DMS114 treated with DMSO at 0.1 percent for 48 hours (cell line): ENCODE data around the gene GALNT9.
"Not testable (repeated sequence)": the region's sequence is repeated elsewhere in the genome, so short reads cannot be mapped to it uniquely, and the experiment has no call there.

Source experiments
- DNase-seq: peaks from one replicate; lab custom pipeline; 2025; ENCODE audit not compliant: unreplicated experiment; lab: John Stamatoyannopoulos, UW

Gene GALNT9

DNA sequence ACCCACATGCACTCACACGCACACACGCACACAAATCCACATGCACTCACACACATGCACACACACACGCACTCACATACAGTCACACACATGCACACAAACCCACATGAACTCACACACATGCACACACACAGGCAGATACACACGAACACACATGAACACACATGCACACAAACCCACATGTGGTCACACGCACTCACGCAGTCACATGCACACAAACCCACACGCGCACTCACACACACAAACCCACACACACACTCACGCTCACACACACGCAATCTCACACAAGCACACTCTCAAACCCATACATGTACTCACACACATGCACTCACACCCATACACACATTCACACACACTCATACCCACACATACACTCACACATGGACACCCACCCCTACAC, 61.5 kb downstream of the GALNT9 start:
- no peak for DNase-seq

DNA sequence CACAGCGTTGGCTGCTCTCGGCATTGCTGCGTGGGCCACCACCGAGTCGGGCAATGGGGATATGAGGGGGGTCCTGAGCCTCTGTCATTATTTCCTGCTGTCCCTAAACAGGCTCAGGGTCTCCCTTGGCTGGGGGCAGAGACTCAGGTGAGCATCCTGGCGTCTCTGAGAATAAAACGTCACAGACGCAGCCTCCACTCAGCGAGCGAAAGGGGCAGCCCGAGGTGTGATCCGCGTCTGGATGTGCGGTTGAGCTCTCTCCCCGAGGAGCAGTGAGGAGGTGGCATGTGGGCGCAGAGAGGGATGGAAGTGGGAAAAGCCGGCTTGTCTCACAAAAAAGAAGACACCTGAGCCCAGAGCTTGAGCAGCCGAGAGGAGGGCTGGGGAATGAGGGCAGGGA, 62.6 kb downstream of the GALNT9 start:
- DNase-seq, result no peak

DNA sequence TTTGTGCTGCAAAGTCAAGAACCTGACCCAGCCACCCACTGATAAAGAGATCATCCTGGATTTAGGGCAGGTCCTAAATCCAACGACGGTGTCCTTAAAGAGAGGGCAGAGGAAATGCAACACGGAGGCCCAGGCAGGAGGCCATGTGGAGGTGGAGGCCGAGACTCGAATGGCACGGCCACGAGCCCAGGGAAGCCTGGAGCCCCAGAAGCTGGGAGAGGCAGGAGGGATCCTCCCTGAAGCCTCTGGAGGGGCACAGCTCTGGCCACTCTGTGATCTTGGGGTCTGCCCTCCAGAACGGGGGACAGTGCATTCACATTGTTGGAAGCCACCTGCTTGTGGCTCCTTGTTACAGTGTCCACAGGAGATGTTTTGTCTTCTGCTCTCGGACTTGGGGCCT, 63.0 kb downstream of the GALNT9 start:
- DNase-seq, result no peak

DNA sequence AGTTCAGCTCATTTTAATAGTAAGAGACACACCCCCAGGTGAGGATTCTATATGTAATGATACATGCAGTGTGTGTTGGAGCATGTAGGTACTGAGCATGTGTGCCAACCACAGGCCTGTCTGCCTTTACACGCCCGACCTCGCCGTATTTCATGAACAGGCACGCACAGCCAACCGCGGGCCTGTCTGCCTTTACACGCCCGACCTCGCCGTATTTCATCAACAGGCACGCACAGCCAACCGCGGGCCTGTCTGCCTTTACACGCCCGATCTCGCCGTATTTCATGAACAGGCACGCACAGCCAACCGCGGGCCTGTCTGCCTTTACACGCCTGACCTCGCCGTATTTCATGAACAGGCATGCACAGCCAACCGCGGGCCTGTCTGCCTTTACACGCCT, 63.6 kb downstream of the GALNT9 start:
- DNase-seq, result not testable (repeated sequence)

DNA sequence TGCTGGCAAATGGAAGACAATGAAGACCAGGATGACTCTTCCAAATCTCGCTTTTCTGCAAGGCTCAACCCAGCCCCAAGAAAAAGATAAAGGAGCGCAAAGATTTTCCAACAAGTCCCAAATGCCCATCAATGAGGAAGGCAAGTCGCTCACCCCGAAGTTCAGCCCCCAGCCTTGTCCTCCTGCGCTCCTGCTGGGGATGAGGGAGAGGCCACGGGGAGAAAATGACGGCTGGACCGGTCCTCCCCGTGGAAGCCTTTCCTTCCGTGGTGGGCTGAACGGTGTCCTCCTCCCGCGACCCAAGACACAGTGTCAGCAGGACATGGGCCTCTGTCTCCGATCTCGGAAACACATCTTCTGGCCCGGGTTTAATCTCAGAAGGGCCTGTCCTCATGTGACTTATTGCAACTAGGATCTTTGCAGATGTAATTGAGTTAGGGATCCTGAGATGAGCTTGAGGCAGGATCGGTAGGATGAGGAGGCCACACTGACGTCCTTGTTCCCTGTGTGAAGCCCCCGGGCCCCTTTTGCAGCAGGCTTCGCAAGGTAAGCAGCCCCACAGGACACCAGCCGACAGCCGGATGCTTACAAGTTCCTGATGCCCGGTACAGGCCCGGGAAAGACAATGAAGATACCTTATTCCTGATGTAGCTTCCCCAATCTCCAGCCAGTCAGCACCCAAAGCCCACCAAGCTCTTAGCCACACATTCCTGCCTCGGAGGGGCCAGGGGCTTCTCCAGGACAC, 64.2 kb downstream of the GALNT9 start:
- DNase-seq, result no peak

DNA sequence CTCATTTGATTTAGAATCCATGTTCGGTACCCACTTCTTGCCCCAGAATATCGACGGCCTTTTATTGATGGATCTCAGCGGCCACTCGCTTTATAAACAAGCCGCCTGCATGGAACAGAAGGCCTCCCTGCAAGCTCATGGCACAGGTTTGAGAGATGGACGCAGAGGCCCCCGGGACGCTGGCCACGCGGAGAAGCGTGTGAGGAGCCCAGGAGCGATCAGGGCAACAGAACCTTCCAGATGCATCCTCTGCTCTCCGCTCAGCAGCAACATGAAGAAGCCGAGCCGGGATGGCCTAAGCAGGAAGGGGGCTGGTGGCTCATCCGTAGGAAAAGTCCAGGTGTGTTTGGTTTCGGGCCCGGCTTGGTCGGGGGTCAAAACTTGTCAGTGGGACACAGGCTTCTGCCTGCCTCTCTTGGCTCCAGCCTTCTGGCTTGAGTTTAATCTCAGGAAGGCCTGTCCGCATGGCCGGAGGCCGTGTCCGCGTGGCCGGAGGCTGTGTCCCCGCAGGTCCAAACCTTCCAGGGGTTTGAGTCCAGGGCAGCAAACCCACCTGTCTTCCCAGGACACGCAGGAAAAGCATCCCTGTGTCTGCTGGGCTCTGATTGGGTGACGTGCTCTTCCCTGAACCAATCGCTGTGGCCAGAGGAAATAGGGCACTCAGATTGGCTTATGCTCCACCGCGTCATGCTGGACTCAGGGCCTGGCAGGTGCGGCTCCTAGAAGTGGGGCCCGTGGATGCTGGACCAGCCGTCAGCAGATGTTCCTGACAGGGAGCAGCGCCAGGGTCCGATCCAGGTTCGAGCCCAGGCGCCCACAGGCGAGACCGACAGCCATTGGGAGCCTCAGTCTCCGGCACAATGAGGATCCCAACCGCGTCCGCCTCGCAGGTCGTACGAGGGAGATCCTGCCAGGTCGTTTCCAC, 65.0 kb downstream of the GALNT9 start:
- no peak for DNase-seq

DNA sequence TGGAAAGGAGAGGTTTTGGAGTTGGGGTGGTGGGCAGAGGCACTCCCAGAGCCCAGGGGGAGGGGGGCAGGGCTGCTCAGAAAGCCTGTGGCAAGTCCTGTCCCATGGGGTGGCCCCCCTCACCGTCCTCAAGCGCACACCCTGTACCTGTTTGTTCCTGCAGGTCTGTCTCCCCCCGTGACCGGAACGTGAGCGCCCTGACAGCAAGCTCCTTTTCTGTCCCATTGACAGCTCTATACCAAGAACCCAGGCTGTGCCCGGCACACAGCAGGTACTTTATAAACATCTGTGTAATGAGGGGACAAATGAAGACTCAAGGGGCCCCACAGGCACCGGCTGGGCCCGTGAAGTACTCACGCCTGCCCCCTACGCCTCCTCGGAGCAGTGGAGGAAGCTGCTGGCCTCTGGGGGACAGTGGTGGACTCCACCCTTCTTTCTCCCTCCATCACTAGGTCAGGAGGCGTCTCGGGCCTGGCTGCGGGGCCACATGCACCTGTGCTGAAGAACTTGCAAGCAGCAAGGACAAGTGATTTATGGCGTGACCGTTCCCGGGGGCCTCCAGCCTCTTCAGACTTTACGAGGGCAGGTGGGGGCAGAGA, 65.8 kb downstream of the GALNT9 start:
- no peak for DNase-seq

DNA sequence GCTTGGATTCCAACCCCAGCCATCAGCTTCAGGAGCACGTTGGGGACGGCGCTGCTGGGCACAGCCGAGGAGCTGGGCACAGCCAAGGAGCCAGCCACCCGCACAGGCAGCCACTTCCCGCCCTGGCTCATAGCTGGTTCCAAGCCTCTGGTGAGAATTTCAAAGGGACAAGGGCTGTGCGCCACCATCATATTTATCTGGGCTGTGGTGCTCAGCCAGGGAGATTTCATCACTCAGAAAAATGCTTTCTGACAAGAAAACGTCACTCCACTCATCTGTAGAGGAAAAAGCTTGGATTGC, 66.4 kb downstream of the GALNT9 start:
- no peak for DNase-seq

DNA sequence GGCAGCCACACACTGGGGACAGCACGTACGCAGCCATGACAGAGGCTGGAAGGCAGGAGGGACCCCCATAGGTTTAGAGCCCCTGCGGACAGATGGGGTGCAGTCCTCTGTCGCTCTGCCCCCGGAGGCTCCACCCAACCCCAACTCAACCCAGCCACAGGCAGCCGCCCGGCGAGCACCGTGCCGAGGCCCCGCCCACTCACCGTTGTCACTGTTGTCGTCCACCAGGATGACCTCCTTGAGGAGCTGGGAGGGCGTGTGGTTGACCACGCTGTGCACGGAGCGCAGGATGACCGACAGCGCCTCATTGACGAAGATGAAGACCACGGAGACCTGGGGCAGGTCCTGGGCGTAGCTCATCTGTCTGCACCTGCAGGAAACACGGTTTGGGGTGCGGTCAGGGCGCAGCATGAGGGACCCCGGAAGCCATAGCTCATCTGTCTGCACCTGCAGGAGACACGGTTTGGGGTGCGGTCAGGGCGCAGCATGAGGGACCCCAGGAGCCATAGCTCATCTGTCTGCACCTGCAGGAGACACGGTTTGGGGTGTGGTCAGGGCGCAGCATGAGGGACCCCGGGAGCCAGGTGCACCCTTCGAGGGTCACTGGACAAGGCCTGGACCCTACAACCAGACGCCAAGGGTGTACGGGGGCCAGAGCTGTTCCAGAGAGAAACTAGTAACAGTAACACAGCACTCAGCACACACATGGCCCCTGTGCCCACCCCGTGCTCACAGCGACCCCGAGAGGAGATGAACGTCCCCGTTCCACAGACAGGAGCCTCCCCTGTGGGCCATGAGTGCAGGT, 66.9 kb downstream of the GALNT9 start:
- DNase-seq, result no peak

DNA sequence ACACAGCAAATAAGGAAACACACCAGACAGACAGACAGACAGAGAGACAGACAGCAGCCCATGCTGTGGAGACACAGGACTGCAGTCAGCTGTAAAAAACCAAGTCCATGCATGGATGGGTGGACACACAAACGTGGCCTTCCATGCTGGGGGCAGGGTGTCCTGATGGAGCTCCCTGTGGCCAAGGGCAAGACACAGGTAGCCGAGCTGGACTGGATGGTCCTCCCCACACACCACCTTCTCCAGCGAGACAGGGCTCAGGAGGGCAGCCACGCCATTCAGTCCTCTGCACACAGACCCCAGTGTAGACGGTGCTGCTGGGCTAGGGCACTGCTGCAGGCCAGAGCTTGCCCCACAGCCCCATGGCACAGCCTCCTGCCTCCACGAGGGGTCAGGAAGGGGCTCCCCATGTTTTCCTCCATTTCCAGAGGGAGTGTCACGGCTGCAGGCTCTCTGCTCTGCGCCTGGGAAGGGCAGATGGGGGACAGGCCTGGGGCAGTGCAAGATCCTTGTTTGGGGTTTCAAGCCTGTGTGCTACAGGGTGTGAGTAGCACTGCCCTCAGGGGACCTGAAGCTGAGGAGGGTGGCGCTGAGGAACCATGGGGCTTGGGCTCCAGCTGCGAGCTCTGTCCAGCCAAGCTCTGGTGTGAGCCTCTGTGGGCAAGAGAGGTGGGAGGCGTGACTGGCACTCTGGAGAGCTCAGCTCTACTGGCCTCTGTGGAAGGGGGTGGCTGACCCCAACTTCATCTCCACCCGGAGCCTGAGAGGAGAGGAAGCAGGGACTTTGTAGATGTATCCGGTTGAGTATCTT, 67.9 kb downstream of the GALNT9 start:
- no peak for DNase-seq

DNA sequence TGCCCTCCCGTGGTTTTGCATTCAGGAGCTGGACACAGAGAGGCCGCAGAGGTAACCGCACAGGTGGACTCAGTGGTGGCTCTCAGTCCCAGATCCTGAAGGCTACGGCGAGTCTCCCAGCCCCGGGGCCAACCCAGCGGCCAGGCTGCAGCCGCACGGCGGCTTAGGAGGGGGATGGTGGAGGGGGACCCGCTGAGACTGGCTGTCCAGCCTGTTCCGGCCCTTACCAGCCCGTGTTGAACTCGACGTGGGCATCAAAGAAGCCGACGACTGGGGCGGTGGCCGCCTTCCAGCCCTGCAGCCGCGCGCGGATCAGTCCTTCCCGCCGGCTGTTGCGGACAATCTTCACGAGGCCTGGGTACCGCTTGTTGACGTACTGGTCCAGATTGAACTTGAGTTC, 68.7 kb downstream of the GALNT9 start:
- DNase-seq, result no peak

DNA sequence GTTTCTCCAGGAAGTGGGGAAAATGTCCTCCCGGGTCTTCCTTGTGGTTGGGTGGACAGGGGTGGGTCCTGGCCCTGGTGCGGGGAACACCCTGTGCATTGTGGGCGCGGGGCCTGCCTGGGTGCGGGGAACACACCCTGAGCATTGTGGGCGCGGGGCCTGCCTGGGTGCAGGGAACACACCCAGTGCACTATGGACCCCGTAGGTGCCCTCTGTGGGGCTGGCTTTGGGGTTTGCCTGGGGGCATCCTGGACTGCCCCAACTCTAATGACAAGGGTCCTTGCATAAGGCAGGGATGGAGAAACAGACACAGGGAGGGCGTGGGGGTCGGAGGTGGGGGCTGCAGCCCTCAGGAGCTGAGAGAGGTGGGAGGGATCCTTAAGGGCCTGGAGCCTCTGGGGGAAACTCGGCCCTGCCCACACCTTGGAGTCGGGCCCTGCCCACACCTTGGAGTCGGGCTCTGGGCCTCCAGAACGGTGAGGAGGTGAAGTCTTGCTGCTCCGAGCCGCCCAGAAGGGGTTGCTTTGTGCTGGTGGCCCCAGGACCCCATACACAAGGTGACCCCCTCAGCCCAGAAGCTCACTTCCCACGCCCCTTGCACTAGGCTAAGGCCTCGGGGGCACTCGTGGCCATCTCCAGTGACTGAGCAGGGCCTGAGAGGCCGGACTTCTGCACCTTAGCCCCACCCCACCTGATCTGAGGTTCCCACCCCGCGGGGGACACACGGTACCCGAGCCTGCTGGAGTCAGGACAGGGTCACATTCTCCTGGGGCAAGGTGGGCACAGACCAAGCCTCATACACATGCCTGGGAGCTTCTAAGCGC, 69.3 kb downstream of the GALNT9 start:
- no peak for DNase-seq

DNA sequence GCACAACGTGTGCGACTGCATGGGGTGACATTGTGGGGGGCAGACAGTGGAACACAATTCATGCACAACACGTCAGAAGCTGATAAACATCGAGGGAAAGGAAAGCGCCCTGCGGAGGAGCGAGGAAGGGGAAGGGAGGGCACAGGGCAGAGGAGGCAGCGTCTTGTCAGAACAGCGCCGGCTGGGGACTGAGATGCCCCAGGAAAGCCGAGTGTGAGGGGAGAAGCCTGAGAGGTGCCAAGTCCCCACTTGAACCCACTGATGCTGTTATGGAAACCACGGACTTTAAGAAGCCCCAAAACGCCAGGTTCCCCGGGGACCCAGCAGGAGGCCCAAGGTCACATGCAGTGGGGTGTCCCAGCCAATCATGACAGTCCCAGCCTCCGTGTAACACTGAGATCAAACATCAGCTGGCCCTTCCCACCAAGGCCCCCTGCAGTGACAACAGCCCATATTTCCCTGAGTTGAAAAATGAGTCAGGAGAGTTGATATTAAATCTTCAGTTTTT, 70.0 kb downstream of the GALNT9 start:
- DNase-seq, result no peak

DNA sequence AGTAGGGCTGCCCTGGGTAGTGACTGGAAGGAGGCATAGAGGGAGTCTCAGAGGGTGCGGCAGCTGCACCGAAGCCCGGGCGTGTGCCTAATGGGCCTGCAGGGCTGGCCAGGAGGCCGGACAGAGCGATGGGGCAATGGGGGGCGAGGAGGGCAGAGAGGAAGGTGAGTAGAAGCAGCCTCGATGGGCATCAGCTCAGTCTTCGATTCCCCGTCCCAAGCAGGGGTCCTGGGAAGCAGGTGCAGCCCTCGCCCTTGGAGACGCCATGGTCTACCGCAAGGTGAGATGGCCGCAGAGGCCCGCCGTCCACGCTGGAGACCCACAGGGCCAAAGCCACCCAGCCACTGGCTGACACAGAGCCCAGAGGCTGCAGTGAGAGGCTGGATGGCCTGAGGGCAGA, 70.8 kb downstream of the GALNT9 start:
- no peak for DNase-seq

DNA sequence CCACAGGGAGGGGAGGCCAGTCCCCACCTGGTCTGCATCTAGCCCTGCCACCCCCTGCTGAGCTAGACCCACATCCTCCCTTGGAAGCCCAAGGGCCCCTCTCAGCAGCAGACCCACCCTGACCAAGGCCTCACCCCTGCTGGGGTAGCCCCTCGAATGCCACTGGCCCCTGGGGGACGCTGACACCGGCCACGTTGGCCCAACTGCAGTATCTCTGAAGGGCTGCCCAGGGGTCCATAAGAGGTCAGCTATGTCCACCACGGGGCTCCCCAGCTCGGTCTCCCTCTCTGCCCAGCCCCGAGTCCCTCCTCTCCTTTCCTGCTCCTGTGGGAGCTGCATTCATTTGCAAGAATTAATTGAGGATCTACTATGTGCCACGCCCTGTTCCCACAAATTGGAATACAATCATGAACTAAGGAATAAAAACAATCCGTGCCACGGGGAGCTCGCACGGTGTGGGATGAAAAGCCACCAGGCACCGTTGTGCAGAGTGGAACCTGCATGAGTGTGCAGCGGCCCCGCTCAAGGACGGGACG, 71.4 kb downstream of the GALNT9 start:
- no peak for DNase-seq

DNA sequence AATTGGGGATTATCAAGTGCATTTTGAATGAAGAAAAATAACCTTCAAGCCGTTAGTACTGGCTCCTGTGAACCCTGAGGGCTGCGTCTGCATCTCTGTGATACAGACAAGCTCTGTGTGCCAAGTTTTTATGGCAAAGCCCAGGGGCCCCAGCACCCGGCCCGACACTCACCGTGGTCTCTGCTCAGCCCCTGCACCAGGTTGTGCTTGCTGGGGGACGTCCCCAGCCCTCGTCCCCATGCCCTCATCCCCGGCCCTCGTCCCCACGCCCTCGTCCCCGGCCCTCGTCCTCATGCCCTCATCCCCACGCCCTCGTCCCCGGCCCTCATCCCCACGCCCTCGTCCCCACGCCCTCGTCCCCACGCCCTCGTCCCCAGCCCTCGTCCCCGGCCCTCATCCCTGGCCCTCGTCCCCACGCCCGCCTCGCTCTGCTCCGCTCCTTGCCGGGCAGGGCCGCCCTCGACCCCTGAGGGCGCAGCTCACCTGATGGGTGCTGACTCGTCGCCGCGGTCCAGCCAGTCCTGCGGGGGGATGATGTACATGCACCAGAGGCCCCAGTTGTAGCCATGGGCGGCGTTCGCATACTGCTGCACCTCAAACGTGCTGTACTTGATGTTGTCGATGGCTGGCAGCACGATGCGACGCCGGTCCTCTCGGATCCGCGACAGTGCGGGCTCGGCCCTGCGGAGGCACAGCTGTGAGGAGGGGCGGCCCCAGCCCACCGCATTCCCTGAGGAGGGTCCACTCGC, 72.0 kb downstream of the GALNT9 start:
- no peak for DNase-seq

DNA sequence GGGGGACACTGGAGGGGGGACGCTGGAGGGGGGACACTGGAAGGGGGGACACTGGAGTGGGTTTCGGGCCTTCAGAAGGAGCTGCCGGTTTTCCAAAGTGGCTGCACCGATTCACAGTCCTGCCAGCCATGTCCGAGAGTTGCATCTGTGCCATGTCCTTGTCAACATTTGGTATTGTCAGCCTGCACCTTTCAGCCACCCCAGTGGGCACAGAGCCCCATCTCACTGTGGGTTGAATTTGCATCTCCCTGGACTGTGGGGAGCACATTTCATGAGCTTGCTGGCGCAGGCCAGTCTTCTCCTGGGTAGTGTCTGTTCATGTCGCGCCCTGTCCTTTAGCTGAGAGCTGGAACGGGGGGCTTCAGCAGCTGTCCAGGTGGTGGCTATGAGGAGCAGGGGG, 72.7 kb downstream of the GALNT9 start:
- DNase-seq, result no peak

DNA sequence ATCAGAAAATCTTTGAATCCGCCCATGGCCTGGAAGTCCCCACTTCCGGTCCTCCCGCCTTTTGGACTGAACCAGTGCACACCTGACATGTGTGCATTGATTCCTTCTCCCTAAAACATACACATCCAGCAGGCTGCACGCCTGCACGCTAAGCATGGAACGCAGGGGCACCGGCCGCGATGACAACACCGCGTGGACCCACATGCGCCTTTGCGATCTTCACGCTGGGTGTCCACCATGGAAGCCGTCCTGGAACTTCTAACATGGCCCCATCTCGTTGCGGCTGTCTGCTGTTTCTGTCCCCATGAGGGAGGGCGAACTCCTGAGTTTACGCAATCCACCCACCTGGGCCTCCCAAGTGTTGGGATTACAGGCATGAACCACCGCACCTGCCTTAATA, 73.7 kb downstream of the GALNT9 start:
- DNase-seq, result no peak
